ENCODE data around the gene CEP20.

Gene CEP20

DNA sequence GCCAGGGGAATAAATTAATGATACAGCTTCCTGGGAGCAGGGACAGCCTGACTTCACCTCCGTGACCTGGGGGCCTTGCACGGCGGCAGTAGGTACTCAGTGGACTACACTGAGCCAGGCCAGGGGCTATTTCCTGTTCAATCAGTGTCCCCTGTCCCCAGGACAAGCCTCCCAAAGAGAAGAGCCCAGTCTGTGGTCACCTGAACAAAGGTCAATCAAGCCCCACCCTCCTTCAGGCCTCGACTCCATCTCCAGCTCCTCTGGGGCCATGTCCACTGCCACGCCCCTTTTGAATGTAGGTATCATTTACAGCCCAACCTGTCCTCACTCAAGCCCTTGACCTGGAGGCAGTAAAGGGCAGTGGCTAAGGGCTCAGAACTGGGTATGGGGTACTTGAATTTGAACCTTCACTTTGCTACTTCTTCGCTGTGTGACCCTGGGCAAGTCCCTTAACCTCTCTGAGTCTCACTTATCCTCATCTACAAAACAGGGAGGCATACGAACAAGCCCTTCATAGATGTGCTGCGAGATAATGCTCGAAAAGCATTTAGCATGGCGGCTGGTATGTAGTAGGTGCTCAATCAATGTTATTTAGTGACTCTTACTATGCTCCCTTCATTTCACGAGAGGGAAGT lies 60.6 kb downstream of the CEP20 start:
- DNase-seq, result no peak

DNA sequence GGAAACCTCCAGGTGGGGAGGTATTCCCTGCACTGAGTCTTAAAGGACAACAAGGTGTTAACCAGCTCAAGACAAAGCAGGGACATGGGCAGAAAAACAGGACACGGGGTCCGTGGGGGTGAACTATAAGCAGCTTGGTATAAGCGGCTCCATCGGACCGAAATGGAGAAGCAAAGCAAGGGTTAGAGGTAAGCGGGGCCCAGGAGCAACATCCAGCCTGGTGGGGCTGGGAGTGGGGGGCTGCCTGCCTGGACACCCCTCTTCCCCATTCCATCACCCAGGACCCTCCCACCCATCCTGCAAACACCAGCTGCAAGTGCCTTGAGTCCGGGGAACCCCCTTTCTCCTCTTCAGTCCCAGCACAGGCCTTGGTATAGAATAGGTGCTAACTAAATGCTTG lies 61.1 kb downstream of the CEP20 start:
- no peak for DNase-seq

GRCh38 chr16:15825750-15826305 lies 62.6 kb downstream of the CEP20 start:
- DNase-seq, result no peak

GRCh38 chr16:15822957-15823356 lies 65.4 kb downstream of the CEP20 start:
- no peak for DNase-seq

DNA sequence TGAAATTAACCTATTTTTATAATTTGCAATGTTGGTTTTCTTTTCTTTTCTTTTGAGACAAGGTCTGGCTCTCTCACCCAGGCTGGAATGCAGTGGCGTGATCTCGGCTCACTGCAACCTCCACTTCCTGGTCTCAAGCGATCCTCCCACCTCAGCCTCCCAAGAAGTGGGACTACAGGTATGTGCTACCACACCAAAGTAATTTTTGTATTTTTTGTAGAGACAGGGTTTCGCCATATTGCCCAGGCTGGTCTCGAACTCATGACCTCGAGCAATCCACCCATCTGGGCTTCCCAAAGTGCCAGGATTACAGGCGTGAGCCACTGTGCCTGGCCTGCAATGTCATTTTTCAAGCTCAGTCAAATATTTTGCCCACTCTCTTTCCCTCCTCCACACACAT lies 67.6 kb downstream of the CEP20 start:
- DNase-seq, result no peak

GRCh38 chr16:15819046-15819445 lies 69.4 kb downstream of the CEP20 start:
- no peak for DNase-seq

DNA sequence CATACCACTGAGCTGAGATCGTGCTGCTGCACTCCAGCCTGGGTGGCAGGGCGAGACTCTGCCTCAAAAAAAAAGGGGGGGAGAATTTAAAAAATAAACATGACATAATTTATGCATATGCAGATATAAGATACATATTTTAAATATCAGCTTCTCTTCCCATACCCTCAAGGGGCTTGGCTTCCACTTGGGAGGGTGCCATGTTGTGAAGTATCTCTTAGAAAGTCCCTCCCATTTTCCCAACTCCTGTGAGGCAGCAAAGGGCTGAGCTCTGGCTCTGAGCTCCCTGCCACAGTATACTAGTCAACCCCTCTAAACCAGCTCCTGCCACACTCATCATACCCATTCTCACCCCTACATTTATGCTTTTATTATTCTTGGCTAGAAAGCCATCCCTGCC lies 71.0 kb downstream of the CEP20 start:
- DNase-seq, result no peak

DNA sequence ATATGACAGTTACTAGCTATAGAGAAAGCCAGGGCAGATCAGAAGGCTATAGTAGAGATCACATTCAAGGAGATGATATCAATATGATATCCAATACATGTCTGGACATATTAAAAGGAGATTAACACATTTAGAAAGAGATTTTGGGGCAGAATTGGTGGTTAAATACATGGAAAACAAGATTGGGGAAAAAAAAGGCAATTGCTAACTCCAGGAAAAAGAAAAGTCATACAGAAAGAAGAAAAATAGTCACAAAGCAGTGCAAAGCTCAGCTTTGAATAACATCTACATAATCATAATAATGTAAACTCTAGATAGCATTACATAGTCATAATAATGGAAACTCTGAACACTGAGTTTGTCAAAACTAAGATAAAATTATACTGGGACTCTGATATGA lies 72.2 kb downstream of the CEP20 start:
- no peak for DNase-seq
